H1 (cell line): ENCODE data around the gene C2CD5. TPM values are rescaled to one million over a fixed set of nuclear protein-coding genes. Genes with fewer than 3 reads are reported as not detected.

Experiments
- CTCF ChIA-PET: fragments of 300-600 bp; sonication (Branson Sonifier 250); formaldehyde crosslinking; loops from one replicate; lab custom pipeline; 2021; ENCODE audit not compliant: partially characterized antibody; lab: Charles Lee
- POLR2A ChIA-PET: fragments of 300-600 bp; sonication (Branson Sonifier 250); formaldehyde crosslinking; loops from one replicate; lab custom pipeline; 2021; ENCODE audit warnings: inconsistent platforms; ENCODE audit not compliant: partially characterized antibody; lab: Charles Lee
- DNase-seq, 2 experiments: peaks; one replicate each; pipeline versions ENCODE4 v3.0.0 to v3.0.0-alpha.2; 2010 to 2022; ENCODE audit warnings: low spot score in 2 of 2, low read depth in 1 of 2, mixed read lengths in 1 of 2
- FAIRE-seq: peaks from 2 replicates; lab custom pipeline; 2011; peaks lifted over from hg19 to GRCh38; lab: Jason Lieb, UNC
- H2AFZ ChIP-seq: 2 replicates; pipeline ENCODE4 v1.8.1; 2012; ENCODE audit warnings: low read length, inconsistent platforms
- H2AK5ac ChIP-seq: 2 replicates; pipeline ENCODE4 v1.6.1; 2013; ENCODE audit warnings: low read depth, low read length
- H2BK120ac ChIP-seq: replicated peaks from 2 replicates; pipeline ENCODE3; 2013; ENCODE audit warnings: low read depth, low read length, inconsistent platforms
- H2BK12ac ChIP-seq: 2 replicates; pipeline ENCODE4 v1.6.1; 2013; ENCODE audit warnings: low read depth, low read length
- H2BK15ac ChIP-seq: 2 replicates; pipeline ENCODE4 v1.6.1; 2013; ENCODE audit warnings: low read length
- H2BK20ac ChIP-seq: 2 replicates; pipeline ENCODE4 v1.6.1; 2013; ENCODE audit warnings: low read length
- H2BK5ac ChIP-seq: 2 replicates; pipeline ENCODE4 v1.6.1; 2013; ENCODE audit warnings: low read depth, low read length
- H3K14ac ChIP-seq: 2 replicates; pipeline ENCODE4 v1.6.1; 2013; ENCODE audit warnings: inconsistent platforms; ENCODE audit not compliant: insufficient read length
- H3K18ac ChIP-seq: 2 replicates; pipeline ENCODE4 v1.6.1; 2013; ENCODE audit warnings: low read length; ENCODE audit errors: extremely low read depth
- H3K23ac ChIP-seq: 2 replicates; pipeline ENCODE4 v1.6.1; 2013; ENCODE audit warnings: inconsistent platforms; ENCODE audit not compliant: insufficient read length
- H3K23me2 ChIP-seq: 2 replicates; pipeline ENCODE4 v1.6.1; 2013; ENCODE audit warnings: low read depth, low read length
- H3K27ac ChIP-seq: 2 replicates; pipeline ENCODE4 v1.6.1; 2011; ENCODE audit warnings: low read depth, low read length, inconsistent platforms
- H3K27me3 ChIP-seq, 4 experiments: replicated peaks in 1 of 4; 1 replicate in 1 of 4; 2 replicates in 3 of 4; pipeline versions ENCODE4 v1.6.1 to v1.8.1; 2011 to 2013; ENCODE audit warnings: low read length in 3 of 4, mild to moderate bottlenecking in 3 of 4, inconsistent platforms in 2 of 4, mixed read lengths in 2 of 4, moderate library complexity in 1 of 4; ENCODE audit not compliant: control insufficient read depth in 3 of 4, insufficient read depth in 3 of 4; ENCODE audit errors: extremely low read depth in 1 of 4
- H3K36me3 ChIP-seq, 4 experiments: 2 replicates each; pipeline versions ENCODE4 v1.6.1 to v1.8.1; 2011 to 2013; ENCODE audit warnings: mild to moderate bottlenecking in 4 of 4, low read length in 3 of 4, moderate library complexity in 2 of 4, control low read depth in 1 of 4, inconsistent platforms in 1 of 4; ENCODE audit not compliant: insufficient read depth in 4 of 4, control insufficient read depth in 2 of 4
- H3K4ac ChIP-seq: replicated peaks from 2 replicates; pipeline ENCODE3; 2013; ENCODE audit warnings: low read length, low read depth, mixed read lengths, inconsistent platforms; ENCODE audit not compliant: insufficient read length
- H3K4me1 ChIP-seq, 4 experiments: replicated peaks in 1 of 4; 1 replicate in 1 of 4; 2 replicates in 3 of 4; pipeline versions ENCODE4 v1.6.1 to v1.8.1; 2011 to 2013; ENCODE audit warnings: low read length in 3 of 4, inconsistent platforms in 2 of 4, mixed read lengths in 1 of 4; ENCODE audit not compliant: insufficient read depth in 4 of 4, control insufficient read depth in 3 of 4
- H3K4me2 ChIP-seq, 2 experiments: 2 replicates each; pipeline versions ENCODE4 v1.6.1 to v1.8.1; 2011 to 2013; ENCODE audit warnings: low read depth in 2 of 2, low read length in 2 of 2, control low read depth in 1 of 2, inconsistent platforms in 1 of 2, mild to moderate bottlenecking in 1 of 2; ENCODE audit not compliant: insufficient read depth in 1 of 2
- H3K4me3 ChIP-seq, 4 experiments: fragments of 200-600, 300-600 bp in 1 of 4; sonication (generic), shearing (Covaris generic), sonication (Bioruptor Twin) in 1 of 4; 2 replicates each; pipeline versions ENCODE4 v1.5.1 to v1.8.1; 2011 to 2016; ENCODE audit warnings: low read length in 4 of 4, low read depth in 3 of 4, control low read depth in 2 of 4, inconsistent platforms in 2 of 4, mild to moderate bottlenecking in 2 of 4, mixed read lengths in 1 of 4, moderate library complexity in 1 of 4; ENCODE audit not compliant: insufficient read depth in 2 of 4; ENCODE audit errors: extremely low read depth in 1 of 4
- H3K56ac ChIP-seq: replicated peaks from 2 replicates; pipeline ENCODE3; 2013; ENCODE audit warnings: low read depth, mild to moderate bottlenecking, mixed read lengths, low read length, inconsistent platforms; ENCODE audit not compliant: insufficient read length
- H3K79me1 ChIP-seq: 2 replicates; pipeline ENCODE4 v1.6.1; 2013; ENCODE audit warnings: low read depth, low read length, control low read depth
- H3K79me2 ChIP-seq, 2 experiments: 2 replicates each; pipeline versions ENCODE4 v1.6.1 to v1.8.1; 2012 to 2013; ENCODE audit warnings: low read length in 2 of 2, mild to moderate bottlenecking in 2 of 2, inconsistent platforms in 1 of 2; ENCODE audit not compliant: insufficient read depth in 2 of 2, control insufficient read depth in 1 of 2
- H3K9ac ChIP-seq, 4 experiments: replicated peaks in 1 of 4; 1 replicate in 1 of 4; 2 replicates in 3 of 4; pipeline versions ENCODE4 v1.6.1 to v1.8.1; 2011 to 2013; ENCODE audit warnings: low read depth in 3 of 4, low read length in 3 of 4, control low read depth in 2 of 4, mild to moderate bottlenecking in 2 of 4, moderate library complexity in 2 of 4, inconsistent platforms in 1 of 4; ENCODE audit errors: extremely low read depth in 1 of 4
- H3K9me3 ChIP-seq, 2 experiments: 2 replicates each; pipeline versions ENCODE4 v1.6.1 to v1.8.1; 2012 to 2013; ENCODE audit warnings: mild to moderate bottlenecking in 2 of 2, moderate library complexity in 2 of 2, control low read depth in 1 of 2, inconsistent platforms in 1 of 2, low read depth in 1 of 2, low read length in 1 of 2, mixed read lengths in 1 of 2; ENCODE audit not compliant: insufficient read depth in 2 of 2
- H4K20me1 ChIP-seq, 2 experiments: replicated peaks in 1 of 2; 2 replicates each; pipeline versions ENCODE3 to v1.8.1; 2011 to 2013; ENCODE audit warnings: inconsistent platforms in 2 of 2, low read length in 2 of 2, mild to moderate bottlenecking in 1 of 2; ENCODE audit not compliant: insufficient read depth in 2 of 2, control insufficient read depth in 1 of 2
- H4K5ac ChIP-seq: 2 replicates; pipeline ENCODE4 v1.6.1; 2013; ENCODE audit warnings: low read length, low read depth, mixed read lengths, inconsistent platforms; ENCODE audit not compliant: insufficient read length
- H4K8ac ChIP-seq: 2 replicates; pipeline ENCODE4 v1.8.0; 2013; ENCODE audit warnings: mild to moderate bottlenecking, moderate library complexity, low read length, inconsistent platforms; ENCODE audit not compliant: insufficient read depth; ENCODE audit errors: extremely low read depth
- H4K91ac ChIP-seq: replicated peaks from 2 replicates; pipeline ENCODE3; 2013; ENCODE audit warnings: low read length, mixed read lengths, inconsistent platforms; ENCODE audit not compliant: insufficient read length
- BACH1 ChIP-seq: IDR thresholded peaks from 2 replicates; pipeline ENCODE4 v1.6.1; 2012; ENCODE audit warnings: low read length, improper control_type of control experiment
- CREB1 ChIP-seq: IDR thresholded peaks from 2 replicates; pipeline ENCODE4 v1.6.1; 2012; ENCODE audit warnings: inconsistent platforms
- JUN ChIP-seq: IDR thresholded peaks from 2 replicates; pipeline ENCODE4 v1.6.1; 2011; ENCODE audit warnings: low read depth, mild to moderate bottlenecking, improper control_type of control experiment, low read length
- JUND ChIP-seq: IDR thresholded peaks from 2 replicates; pipeline ENCODE4 v1.6.1; 2011; ENCODE audit warnings: mild to moderate bottlenecking, improper control_type of control experiment, low read length
- PHF8 ChIP-seq: fragments of 200-600 bp; sonication (generic); conservative IDR thresholded peaks from 2 replicates; pipeline ENCODE4 v1.7.1; 2012; ENCODE audit warnings: low read depth, mild to moderate bottlenecking, inconsistent platforms, low read length, moderate library complexity
- RBBP5 ChIP-seq: IDR thresholded peaks from 2 replicates; pipeline ENCODE4 v1.7.1; 2012; ENCODE audit warnings: low read depth, mild to moderate bottlenecking, inconsistent platforms, low read length, moderate library complexity, borderline replicate concordance
- SRF ChIP-seq: IDR thresholded peaks from 2 replicates; pipeline ENCODE4 v1.6.1; 2011; ENCODE audit warnings: mild to moderate bottlenecking, low read depth, low read length, moderate library complexity
- WGBS, 2 experiments: shearing (Covaris generic) in 1 of 2; methylation state at CpG; one replicate each; pipeline versions ENCODE4 v1.1.6 to v1.1.7; 2013 to 2015; ENCODE audit warnings: low lambda C conversion rate in 2 of 2, mixed read lengths in 2 of 2, inconsistent platforms in 1 of 2, low coverage in 1 of 2, missing lambda C conversion rate in 1 of 2; ENCODE audit not compliant: insufficient replicate concordance in 2 of 2, insufficient coverage in 1 of 2, insufficient read length in 1 of 2; ENCODE audit errors: extremely low coverage in 1 of 2, missing lambda C conversion rate in 1 of 2; 5-methylcytosine and 5-hydroxymethylcytosine counted together
- polyA plus RNA-seq, 7 experiments: library from polyadenylated mRNA; depleted of rRNA in 3 of 7; stranded (reverse) in 5 of 7; unstranded in 2 of 7; fragments of >200 nt in 5 of 7; fragments of 200-250 nt in 2 of 7; gene quantifications; 1 replicate in 5 of 7; 2 replicates in 1 of 7; 4 replicates in 1 of 7; pipeline versions ENCODE4 v1.2.1 to v1.2.3, GENCODE V29; 2011 to 2013; ENCODE audit warnings: missing spikeins in 2 of 7, mixed read lengths in 2 of 7
- total RNA-seq: library from RNA; stranded (reverse); fragmentation: NEBNext Ultra II Directional; extraction: Animal tissue kit (Norgen Biotek cat#: 25700); gene quantifications from 2 replicates; pipeline ENCODE4 v1.2.1, GENCODE V29; 2021
- TF ChIP-seq, protein P1 (sequence below), 3 experiments: IDR thresholded peaks; 1 replicate in 2 of 3; 2 replicates in 1 of 3; pipeline versions ENCODE4 v1.5.1 to v1.6.1; 2011; ENCODE audit warnings: low read length in 3 of 3, mild to moderate bottlenecking in 3 of 3, inconsistent platforms in 2 of 3, low read depth in 1 of 3, moderate library complexity in 1 of 3; ENCODE audit not compliant: insufficient read depth in 1 of 3; ENCODE audit errors: control extremely low read depth in 1 of 3

C2CD5 gene
- total and polyA plus RNA-seq, 2 of the 8 experiments (the other 6 are each of a cell fraction or from before 2014, with no cell fraction given), result 21.9 to 45.9 TPM

DNA sequence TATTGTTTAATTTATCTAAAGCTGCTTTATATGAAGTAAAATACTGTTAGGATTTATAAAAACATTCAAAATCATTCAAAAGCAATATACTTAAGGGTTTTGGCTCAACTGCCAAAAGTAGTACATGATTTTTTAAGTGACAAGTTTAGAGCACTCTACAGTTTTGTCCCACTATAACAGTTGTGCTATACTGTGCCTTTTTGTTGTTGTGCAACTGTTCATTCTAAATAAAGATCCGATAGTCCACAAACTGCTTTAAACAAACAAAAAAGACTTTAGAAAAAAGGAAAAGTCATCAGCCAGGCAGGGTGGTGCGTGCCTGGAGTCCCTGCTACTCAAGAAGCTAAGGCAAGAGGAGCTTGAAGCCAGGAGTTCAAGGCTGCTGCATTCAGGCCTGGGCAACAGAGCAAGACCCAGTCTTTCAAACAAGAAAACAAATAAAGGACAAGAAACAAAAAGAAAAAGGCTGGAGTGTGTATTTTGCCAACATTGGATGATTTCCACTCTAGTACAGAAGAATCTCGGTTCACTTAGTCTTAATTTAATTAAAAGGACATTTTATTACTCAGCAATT, 7.3 kb downstream of the C2CD5 start:
- CTCF ChIA-PET, result no interaction called here
- 98% methylated on average over 3 of the region's 3 CpGs; no CpG with 5 or more reads in 1 of the 2 experiments for WGBS, 2 experiments

More for the DNA sequence above, 7.3 kb downstream of the C2CD5 start:
- H2BK120ac ChIP-seq, result no peak overlapping the region
- no peaks in the 10 kb centered on the region for H4K20me1 ChIP-seq
- no peak overlapping the region for H2BK15ac ChIP-seq
- H2BK5ac ChIP-seq, result no peak overlapping the region
- DNase-seq (no peak), FAIRE-seq (no peak)
- H2AFZ ChIP-seq, result no peak overlapping the region
- H3K79me1 ChIP-seq, result no peaks in the 10 kb centered on the region; the same call in 1 of the 2 replicates
- H3K9me3 ChIP-seq, result no peaks in the 10 kb centered on the region
- H3K23me2 ChIP-seq, result no peaks in the 10 kb centered on the region; the same call in 1 of the 2 replicates
- no peak overlapping the region for H4K91ac ChIP-seq
- POLR2A ChIA-PET, result interaction anchor here (1.0 kb wide), 1 partner anchor 88 kb away, joined by 3 read pairs; the partner anchor contains the start of gene ETNK1
- H3K56ac ChIP-seq, result no peak overlapping the region
- H2AK5ac ChIP-seq, result no peak overlapping the region
- H3K27ac ChIP-seq, result no peak overlapping the region
- H4K5ac ChIP-seq, result no peak overlapping the region
- no peak overlapping the region for H2BK12ac ChIP-seq
- H3K14ac ChIP-seq, result no peak overlapping the region
- H3K27me3 ChIP-seq, result no peaks in the 10 kb centered on the region
- no peak overlapping the region for H2BK20ac ChIP-seq
- H3K18ac ChIP-seq, result no peak overlapping the region
- H3K9ac ChIP-seq, result no peak overlapping the region
- H3K79me2 ChIP-seq, result peaks cover 0 to 19% of the 10 kb centered on the region in 2 experiments; a peak in 1 of 4 replicates
- no peak overlapping the region for H3K4me3 ChIP-seq
- H4K8ac ChIP-seq, result no peak overlapping the region
- no peaks in the 10 kb centered on the region for H3K4me1 ChIP-seq
- no peak overlapping the region for H3K4ac ChIP-seq
- TF ChIP-seq JUND (no peak), JUN (no peak), RBBP5 (no peak), BACH1 (no peak), CREB1 (no peak), PHF8 (no peak), SRF (no peak)
- TF ChIP-seq, protein P1, sequence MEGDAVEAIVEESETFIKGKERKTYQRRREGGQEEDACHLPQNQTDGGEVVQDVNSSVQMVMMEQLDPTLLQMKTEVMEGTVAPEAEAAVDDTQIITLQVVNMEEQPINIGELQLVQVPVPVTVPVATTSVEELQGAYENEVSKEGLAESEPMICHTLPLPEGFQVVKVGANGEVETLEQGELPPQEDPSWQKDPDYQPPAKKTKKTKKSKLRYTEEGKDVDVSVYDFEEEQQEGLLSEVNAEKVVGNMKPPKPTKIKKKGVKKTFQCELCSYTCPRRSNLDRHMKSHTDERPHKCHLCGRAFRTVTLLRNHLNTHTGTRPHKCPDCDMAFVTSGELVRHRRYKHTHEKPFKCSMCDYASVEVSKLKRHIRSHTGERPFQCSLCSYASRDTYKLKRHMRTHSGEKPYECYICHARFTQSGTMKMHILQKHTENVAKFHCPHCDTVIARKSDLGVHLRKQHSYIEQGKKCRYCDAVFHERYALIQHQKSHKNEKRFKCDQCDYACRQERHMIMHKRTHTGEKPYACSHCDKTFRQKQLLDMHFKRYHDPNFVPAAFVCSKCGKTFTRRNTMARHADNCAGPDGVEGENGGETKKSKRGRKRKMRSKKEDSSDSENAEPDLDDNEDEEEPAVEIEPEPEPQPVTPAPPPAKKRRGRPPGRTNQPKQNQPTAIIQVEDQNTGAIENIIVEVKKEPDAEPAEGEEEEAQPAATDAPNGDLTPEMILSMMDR (IDR thresholded peaks at IDR 0.05; ENCODE audit: control extremely low read depth in 1 of 3, insufficient read depth in 1 of 3, low read depth in 1 of 3, low read length in 3 of 3), result no peak
- H3K23ac ChIP-seq, result no peak overlapping the region
- H3K36me3 ChIP-seq, result peaks cover 0 to 19% (median 10%) of the 10 kb centered on the region in 4 experiments; a peak in 4 of 8 replicates
- H3K4me2 ChIP-seq, result no peak overlapping the region
